H9 (cell line): ENCODE data around the gene ACAP3. TPM values are rescaled to one million over a fixed set of nuclear protein-coding genes. Genes with fewer than 3 reads are reported as not detected.
A peak's percentile ranks its signal among the peaks of the same experiment; 100 is the strongest.

Experiments
- DNase-seq: peaks from one replicate; pipeline ENCODE4 v3.0.0-alpha.2; 2017
- H2AFZ ChIP-seq: one replicate; pipeline ENCODE4 v1.6.1; 2013; ENCODE audit warnings: mild to moderate bottlenecking, low read length, control low read depth, moderate library complexity
- H2AK5ac ChIP-seq: 2 replicates; pipeline ENCODE4 v1.6.1; 2013; ENCODE audit warnings: low read length, control low read depth, mixed read lengths; ENCODE audit not compliant: insufficient read length
- H2BK120ac ChIP-seq: one replicate; pipeline ENCODE4 v1.6.1; 2013; ENCODE audit warnings: low read depth, mild to moderate bottlenecking, low read length, control low read depth, inconsistent platforms; ENCODE audit not compliant: poor library complexity, severe bottlenecking
- H2BK12ac ChIP-seq: 2 replicates; pipeline ENCODE4 v1.6.1; 2013; ENCODE audit warnings: low read length, control low read depth, mixed read lengths, low read depth; ENCODE audit not compliant: insufficient read length
- H2BK15ac ChIP-seq: 2 replicates; pipeline ENCODE4 v1.6.1; 2013; ENCODE audit warnings: low read depth, low read length, control low read depth
- H2BK20ac ChIP-seq: one replicate; pipeline ENCODE4 v1.6.1; 2013; ENCODE audit warnings: low read depth, mild to moderate bottlenecking, low read length, control low read depth, inconsistent platforms; ENCODE audit not compliant: poor library complexity, severe bottlenecking
- H2BK5ac ChIP-seq: 2 replicates; pipeline ENCODE4 v1.6.1; 2013; ENCODE audit warnings: low read length, control low read depth, mixed read lengths; ENCODE audit not compliant: insufficient read length
- H3K14ac ChIP-seq: 2 replicates; pipeline ENCODE4 v1.6.1; 2013; ENCODE audit warnings: low read length, control low read depth; ENCODE audit not compliant: insufficient read depth
- H3K18ac ChIP-seq: 2 replicates; pipeline ENCODE4 v1.6.1; 2013; ENCODE audit warnings: low read depth, mild to moderate bottlenecking, mixed read lengths, low read length, control low read depth; ENCODE audit not compliant: insufficient read length
- H3K23ac ChIP-seq: 2 replicates; pipeline ENCODE4 v1.6.1; 2013; ENCODE audit warnings: low read length, control low read depth, mixed read lengths, low read depth; ENCODE audit not compliant: insufficient read length
- H3K23me2 ChIP-seq: 2 replicates; pipeline ENCODE4 v1.6.1; 2013; ENCODE audit warnings: low read depth, mild to moderate bottlenecking, mixed read lengths, low read length, control low read depth; ENCODE audit not compliant: insufficient read length, poor library complexity, severe bottlenecking
- H3K27ac ChIP-seq: 2 replicates; pipeline ENCODE4 v1.5.1; 2013; ENCODE audit warnings: low read length, control low read depth, mixed read lengths, low read depth; ENCODE audit not compliant: insufficient read length
- H3K27me3 ChIP-seq: 2 replicates; pipeline ENCODE4 v1.6.1; 2013; ENCODE audit warnings: low read length, control low read depth, inconsistent platforms; ENCODE audit not compliant: insufficient read depth
- H3K4ac ChIP-seq: 2 replicates; pipeline ENCODE4 v1.6.1; 2013; ENCODE audit warnings: low read depth, mild to moderate bottlenecking, control low read depth, inconsistent platforms, low read length, moderate library complexity
- H3K4me1 ChIP-seq: 2 replicates; pipeline ENCODE4 v1.6.1; 2013; ENCODE audit warnings: low read length, control low read depth, inconsistent platforms; ENCODE audit not compliant: insufficient read depth
- H3K4me2 ChIP-seq: 2 replicates; pipeline ENCODE4 v1.6.1; 2013; ENCODE audit warnings: low read length, control low read depth, mixed read lengths; ENCODE audit not compliant: insufficient read length, insufficient read depth
- H3K56ac ChIP-seq: 2 replicates; pipeline ENCODE4 v1.6.1; 2013; ENCODE audit warnings: low read depth, mild to moderate bottlenecking, mixed read lengths, low read length, control low read depth; ENCODE audit not compliant: insufficient read length
- H3K79me1 ChIP-seq: 2 replicates; pipeline ENCODE4 v1.6.1; 2013; ENCODE audit warnings: low read depth, mild to moderate bottlenecking, moderate library complexity, low read length, control low read depth, inconsistent platforms; ENCODE audit not compliant: insufficient read depth, poor library complexity, severe bottlenecking
- H3K79me2 ChIP-seq: 2 replicates; pipeline ENCODE4 v1.6.1; 2013; ENCODE audit warnings: low read length, control low read depth, inconsistent platforms; ENCODE audit not compliant: insufficient read depth
- H3K9ac ChIP-seq: 2 replicates; pipeline ENCODE4 v1.6.1; 2013; ENCODE audit warnings: low read length, control low read depth, mixed read lengths; ENCODE audit not compliant: insufficient read length; ENCODE audit errors: extremely low read depth
- H3K9me3 ChIP-seq: one replicate; pipeline ENCODE4 v1.6.1; 2013; ENCODE audit warnings: low read depth, low read length, inconsistent platforms; ENCODE audit not compliant: control insufficient read depth
- H3T11ph ChIP-seq: one replicate; pipeline ENCODE4 v1.6.1; 2013; ENCODE audit warnings: mild to moderate bottlenecking, low read length, control low read depth, inconsistent platforms
- H4K20me1 ChIP-seq: one replicate; pipeline ENCODE4 v1.6.1; 2013; ENCODE audit not compliant: control insufficient read depth, insufficient read length, insufficient read depth
- H4K5ac ChIP-seq: 2 replicates; pipeline ENCODE4 v1.6.1; 2013; ENCODE audit warnings: low read depth, mild to moderate bottlenecking, mixed read lengths, low read length, control low read depth; ENCODE audit not compliant: insufficient read length
- H4K8ac ChIP-seq: replicated peaks from 2 replicates; pipeline ENCODE4 v1.6.1; 2013; ENCODE audit warnings: low read length, control low read depth, mixed read lengths, low read depth; ENCODE audit not compliant: insufficient read length
- H4K91ac ChIP-seq: 2 replicates; pipeline ENCODE4 v1.6.1; 2013; ENCODE audit warnings: low read depth, mild to moderate bottlenecking, moderate library complexity, mixed read lengths, low read length, control low read depth; ENCODE audit not compliant: insufficient read length
- H3K27ac Mint-ChIP-seq, 3 experiments: 2 replicates in 2 of 3; 3 replicates in 1 of 3; pipeline ENCODE4 v1.8.0; 2020 to 2021; ENCODE audit warnings: mixed read lengths in 3 of 3, mild to moderate bottlenecking in 1 of 3, moderate library complexity in 1 of 3
- H3K27me3 Mint-ChIP-seq: 2 replicates; pipeline ENCODE4 v1.8.0; 2021; ENCODE audit warnings: low read depth, mild to moderate bottlenecking, moderate library complexity, mixed read lengths
- H3K36me3 Mint-ChIP-seq, 3 experiments: 2 replicates in 2 of 3; 3 replicates in 1 of 3; pipeline ENCODE4 v1.8.0; 2020 to 2021; ENCODE audit warnings: low read depth in 3 of 3, mixed read lengths in 3 of 3; ENCODE audit not compliant: insufficient read depth in 1 of 3
- H3K4me1 Mint-ChIP-seq, 2 experiments: 2 replicates each; pipeline ENCODE4 v1.8.0; 2020; ENCODE audit warnings: mixed read lengths in 2 of 2
- H3K4me3 Mint-ChIP-seq, 2 experiments: 2 replicates in 1 of 2; 3 replicates in 1 of 2; pipeline ENCODE4 v1.8.0; 2020 to 2021; ENCODE audit warnings: mild to moderate bottlenecking in 2 of 2, mixed read lengths in 2 of 2, moderate library complexity in 1 of 2
- H3K9me3 Mint-ChIP-seq, 2 experiments: 2 replicates in 1 of 2; 3 replicates in 1 of 2; pipeline ENCODE4 v1.8.0; 2020; ENCODE audit warnings: mild to moderate bottlenecking in 2 of 2, mixed read lengths in 2 of 2, moderate library complexity in 1 of 2
- CTCF ChIP-seq: fragments of 200-600 bp; sonication (generic); conservative IDR thresholded peaks from 3 replicates; pipeline ENCODE4 v1.8.0; 2021; ENCODE audit warnings: antibody characterized with exemption, mild to moderate bottlenecking
- WGBS: extraction: QIAGEN DNeasy Blood & Tissue Kit; methylation state at CpG from one replicate; pipeline ENCODE4 v1.1.7; 2013; ENCODE audit warnings: missing lambda C conversion rate, low lambda C conversion rate, mixed read lengths; ENCODE audit not compliant: insufficient read length; ENCODE audit errors: extremely low coverage; 5-methylcytosine and 5-hydroxymethylcytosine counted together
- total RNA-seq: library from RNA; stranded (reverse); gene quantifications from 2 replicates; pipeline ENCODE4 v1.2.1, GENCODE V29; 2021

Gene ACAP3
- total RNA-seq, 1 experiment from 2014 or later: 41.4 TPM

- H3T11ph ChIP-seq: no peak overlapping the region
- H3K79me2 ChIP-seq: no peaks in the 10 kb centered on the region
- H4K8ac ChIP-seq: no peak overlapping the region
- H3K14ac ChIP-seq: no peak overlapping the region; the same call in 1 of the 2 replicates
- no peak overlapping the region for H3K56ac ChIP-seq
- H4K20me1 ChIP-seq: no peaks in the 10 kb centered on the region
- H4K91ac ChIP-seq: no peak overlapping the region
- no peak overlapping the region for H3K18ac ChIP-seq
- no peak overlapping the region for H3K4ac ChIP-seq
- H2AFZ ChIP-seq: no peak overlapping the region
- H2BK12ac ChIP-seq: no peak overlapping the region
- TF ChIP-seq CTCF: no peak
- H3K23ac ChIP-seq: no peak overlapping the region
- no CpG with 5 or more reads among the region's 83 CpGs for WGBS
- peak overlapping the region; percentile 33 for H3K4me2 ChIP-seq
- no peak overlapping the region for H2BK5ac ChIP-seq
- H3K9ac ChIP-seq: no peak overlapping the region
- no peaks in the 10 kb centered on the region for H3K79me1 ChIP-seq
- H3K27me3 ChIP-seq: no peaks in the 10 kb centered on the region
- H4K5ac ChIP-seq: no peak overlapping the region
- H2BK15ac ChIP-seq: no peak overlapping the region
- no peak overlapping the region for H3K27ac ChIP-seq
- DNase-seq: no peak
- peaks cover 3% of the 10 kb centered on the region; the same call in 1 of the 2 replicates for H3K27me3 Mint-ChIP-seq
- H2BK120ac ChIP-seq: no peak overlapping the region
- H3K9me3 Mint-ChIP-seq: no peaks in the 10 kb centered on the region; a peak in 1 of 5 replicates
- peaks cover 18 to 31% of the 10 kb centered on the region in 2 experiments for H3K4me1 Mint-ChIP-seq
- H3K27ac Mint-ChIP-seq: no peak overlapping the region
- H3K4me3 Mint-ChIP-seq: peak overlapping the region; percentile 74 to 86
- no peak overlapping the region for H2AK5ac ChIP-seq
- H3K9me3 ChIP-seq: no peaks in the 10 kb centered on the region
- H2BK20ac ChIP-seq: no peak overlapping the region
- H3K36me3 Mint-ChIP-seq: peaks cover 0 to 13% (median 7%) of the 10 kb centered on the region in 3 experiments; a peak in 3 of 7 replicates
- peaks cover 5% of the 10 kb centered on the region; the same call in 1 of the 2 replicates for H3K4me1 ChIP-seq
- peaks cover 15% of the 10 kb centered on the region for H3K23me2 ChIP-seq
Observed at GRCh38 chr1:1307261-1307922, 338 bp downstream of the ACAP3 start.
